ENCODE results near the gene CARD14.

GRCh38 chr17:80218391-80218790 is 48.6 kb downstream of the CARD14 start:
- no peak for TF ChIP-seq HBP1 (CRISPR knock-in tag; IDR thresholded peaks at IDR 0.05; ENCODE audit: low read depth)
- TF ChIP-seq GABPA (IDR thresholded peaks at IDR 0.05; ENCODE audit: low read depth, low read length), result no peak
- no peak for TF ChIP-seq GABPA (CRISPR knock-in tag; IDR thresholded peaks at IDR 0.05; ENCODE audit: low read depth)
